GM10266 (cell line): ENCODE measurements around the gene G6PC3.
"Not testable (repeated sequence)": the region's sequence is repeated elsewhere in the genome, so short reads cannot be mapped to it uniquely, and the experiment has no call there.

ENCODE experiments used
- DNase-seq: peaks from one replicate; pipeline ENCODE4 v3.0.0; 2012; ENCODE audit errors: extremely low spot score
- CTCF ChIP-seq: IDR thresholded peaks from 2 replicates; pipeline ENCODE4 v1.5.1; 2012; ENCODE audit warnings: mild to moderate bottlenecking, low read depth; ENCODE audit not compliant: control insufficient read depth, insufficient read depth; ENCODE audit errors: missing control alignments

Gene G6PC3

DNA sequence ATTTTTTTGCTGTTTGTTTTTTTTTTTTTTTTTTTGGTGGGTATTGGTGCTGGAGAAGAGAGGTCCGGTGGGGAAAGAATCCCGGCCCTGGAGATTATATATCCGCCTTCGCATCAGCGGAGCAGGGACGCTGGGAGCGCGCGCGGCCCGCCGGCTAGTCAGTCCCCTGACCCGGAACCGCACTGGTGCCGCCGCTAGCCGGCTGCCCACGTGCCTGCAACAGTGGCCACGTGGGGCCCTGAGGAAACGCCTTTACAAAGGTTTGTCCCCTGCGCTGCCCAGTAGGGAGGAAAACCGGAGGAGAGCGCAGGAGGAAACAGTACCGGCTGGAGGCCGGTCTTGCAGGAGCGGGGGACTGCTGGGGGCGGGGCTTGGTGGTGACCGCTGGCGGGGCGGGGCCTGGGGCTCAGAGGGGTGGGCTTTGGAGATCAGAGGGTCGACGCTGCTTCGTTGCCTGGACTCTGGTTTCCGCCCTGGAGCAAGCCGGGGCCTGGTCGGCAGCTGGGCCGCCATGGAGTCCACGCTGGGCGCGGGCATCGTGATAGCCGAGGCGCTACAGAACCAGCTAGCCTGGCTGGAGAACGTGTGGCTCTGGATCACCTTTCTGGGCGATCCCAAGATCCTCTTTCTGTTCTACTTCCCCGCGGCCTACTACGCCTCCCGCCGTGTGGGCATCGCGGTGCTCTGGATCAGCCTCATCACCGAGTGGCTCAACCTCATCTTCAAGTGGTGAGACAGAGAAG is at the start of gene G6PC3:
Gene G6PC3 (plus strand): TSS at position 281 of the 743 bp plus-strand sequence. CDS start 231 bp downstream, at position 512.
- no peak for TF ChIP-seq CTCF
- DNase-seq, result peak; percentile 97

DNA sequence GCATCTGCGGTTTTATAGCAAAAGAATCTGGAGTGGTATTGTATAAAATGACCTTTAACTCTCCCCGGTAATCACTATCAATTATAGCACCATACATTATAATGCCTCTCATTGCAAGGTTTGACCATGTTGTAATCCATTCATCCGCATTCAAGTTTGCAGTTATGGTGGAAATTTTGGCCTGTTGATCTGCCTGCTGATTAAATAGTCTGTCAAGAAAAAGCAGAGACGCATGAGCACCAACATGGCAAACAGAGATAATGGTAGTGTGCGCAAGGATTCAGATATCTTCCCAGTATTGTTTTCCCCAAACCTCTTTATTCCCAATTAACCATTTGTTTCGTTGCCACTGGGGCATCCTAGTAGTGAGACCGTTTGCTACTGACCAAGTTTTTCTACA is 49.3 kb upstream of the G6PC3 start:
- not testable (repeated sequence) for DNase-seq

GRCh38 chr17:44022246-44022645 is 48.3 kb upstream of the G6PC3 start:
- no peak for DNase-seq
- TF ChIP-seq CTCF, result no peak

DNA sequence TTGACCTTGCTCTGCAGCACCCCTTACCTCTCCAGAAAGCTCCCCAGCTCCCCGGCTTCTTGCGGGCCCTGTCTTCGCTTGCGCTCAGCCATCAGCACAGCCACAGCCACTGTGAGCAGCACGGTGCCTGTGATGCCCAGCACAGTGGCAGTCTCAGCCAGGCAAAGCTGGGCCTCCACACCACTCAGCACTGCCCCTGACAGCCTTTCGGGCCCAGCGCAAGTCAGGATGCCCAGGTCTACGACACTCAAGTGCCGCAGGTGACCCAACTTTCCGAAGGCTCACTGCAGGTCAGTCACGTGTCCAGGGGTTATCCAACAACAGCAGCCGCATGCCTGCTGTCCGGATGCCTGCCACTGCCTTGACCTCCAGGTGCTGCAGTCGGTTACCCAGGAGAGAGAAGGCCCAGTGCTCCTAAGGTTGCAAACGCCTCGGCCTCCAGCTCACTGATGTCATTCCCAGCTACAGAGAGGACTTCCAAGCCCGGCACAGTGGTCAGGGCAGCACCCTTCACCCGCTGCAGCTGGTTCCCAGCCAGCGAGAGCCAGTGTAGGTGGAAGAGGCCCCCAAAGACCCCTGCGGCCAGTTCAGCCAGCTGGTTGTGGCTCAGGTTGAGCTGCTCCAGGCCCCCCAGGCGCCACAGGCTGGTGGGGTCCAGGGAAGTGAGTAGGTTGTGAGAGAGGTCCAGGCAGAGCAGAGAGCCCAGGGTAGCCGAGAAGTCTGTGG is 46.8 kb upstream of the G6PC3 start:
- no peak for DNase-seq
- TF ChIP-seq CTCF, result no peak

DNA sequence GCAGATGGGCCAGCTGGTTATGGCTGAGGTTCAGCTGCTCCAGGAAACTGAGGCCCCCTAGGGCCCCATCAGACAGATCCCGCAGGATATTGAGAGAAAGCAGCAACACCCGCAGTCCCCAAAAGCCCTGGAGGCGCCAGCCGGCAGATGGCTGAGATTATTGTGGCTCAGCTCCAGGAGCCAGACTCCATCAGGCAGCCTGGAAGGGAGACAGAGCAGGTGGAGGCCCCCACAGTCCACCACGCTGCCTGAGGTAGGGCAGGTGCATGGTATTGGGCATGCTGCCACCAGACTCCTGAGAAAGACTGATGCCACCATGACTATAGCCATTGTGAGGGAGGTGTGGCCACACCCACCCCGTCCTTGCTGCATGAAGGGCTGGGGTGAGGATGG is 46.3 kb upstream of the G6PC3 start:
- DNase-seq, result no peak
- TF ChIP-seq CTCF, result no peak

DNA sequence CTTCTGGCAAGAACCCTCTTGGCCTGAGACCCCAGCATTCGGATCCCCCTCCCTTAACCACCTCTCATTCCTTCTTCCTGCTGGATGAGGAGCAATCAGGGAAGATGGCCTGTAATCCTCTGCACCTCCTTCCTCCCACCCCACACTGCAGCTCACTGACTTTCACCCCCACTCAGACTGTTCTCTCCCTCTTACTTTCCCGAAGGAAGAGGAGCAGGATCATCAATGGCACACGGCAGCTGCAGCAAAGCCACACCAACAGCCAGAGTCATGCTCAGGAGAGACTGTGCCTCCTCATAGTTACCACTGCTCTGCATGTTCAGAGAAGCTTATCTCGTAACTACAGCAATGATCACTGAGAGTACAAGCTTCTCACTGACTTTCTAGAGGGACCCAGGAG is 45.7 kb upstream of the G6PC3 start:
- no peak for DNase-seq
- TF ChIP-seq CTCF, result no peak

DNA sequence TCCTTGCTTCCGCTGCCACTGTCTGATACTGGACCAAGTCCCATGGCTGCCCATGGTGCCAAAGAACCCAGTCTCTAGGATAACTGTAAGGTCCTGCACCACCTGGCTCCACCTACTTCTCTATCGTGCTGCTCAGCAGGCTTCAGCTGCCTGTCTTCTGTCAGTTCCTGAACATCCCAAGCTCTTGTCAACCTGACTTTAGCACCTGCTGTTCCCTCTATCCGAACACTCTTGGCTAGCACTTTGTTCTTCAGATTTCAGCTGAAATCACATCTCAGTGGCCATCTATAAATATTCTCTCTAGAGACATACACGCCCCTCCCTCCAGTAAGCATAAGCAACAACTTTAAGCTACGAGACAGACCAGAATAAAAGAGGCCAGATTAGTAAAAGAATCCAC is 40.8 kb upstream of the G6PC3 start:
- no peak for TF ChIP-seq CTCF
- DNase-seq, result no peak

GRCh38 chr17:44030482-44030881 is 40.1 kb upstream of the G6PC3 start:
- no peak for DNase-seq
- TF ChIP-seq CTCF, result no peak
